H9 (cell line): ENCODE measurements around the gene FHL1. TPM values are rescaled to one million over a fixed set of nuclear protein-coding genes. Genes with fewer than 3 reads are reported as not detected.

Experiments
- DNase-seq: peaks from one replicate; pipeline ENCODE4 v3.0.0-alpha.2; 2017
- H2AFZ ChIP-seq: one replicate; pipeline ENCODE4 v1.6.1; 2013; ENCODE audit warnings: mild to moderate bottlenecking, low read length, control low read depth, moderate library complexity
- H2AK5ac ChIP-seq: 2 replicates; pipeline ENCODE4 v1.6.1; 2013; ENCODE audit warnings: low read length, control low read depth, mixed read lengths; ENCODE audit not compliant: insufficient read length
- H2BK120ac ChIP-seq: one replicate; pipeline ENCODE4 v1.6.1; 2013; ENCODE audit warnings: low read depth, mild to moderate bottlenecking, low read length, control low read depth, inconsistent platforms; ENCODE audit not compliant: poor library complexity, severe bottlenecking
- H2BK12ac ChIP-seq: 2 replicates; pipeline ENCODE4 v1.6.1; 2013; ENCODE audit warnings: low read length, control low read depth, mixed read lengths, low read depth; ENCODE audit not compliant: insufficient read length
- H2BK15ac ChIP-seq: 2 replicates; pipeline ENCODE4 v1.6.1; 2013; ENCODE audit warnings: low read depth, low read length, control low read depth
- H2BK20ac ChIP-seq: one replicate; pipeline ENCODE4 v1.6.1; 2013; ENCODE audit warnings: low read depth, mild to moderate bottlenecking, low read length, control low read depth, inconsistent platforms; ENCODE audit not compliant: poor library complexity, severe bottlenecking
- H2BK5ac ChIP-seq: 2 replicates; pipeline ENCODE4 v1.6.1; 2013; ENCODE audit warnings: low read length, control low read depth, mixed read lengths; ENCODE audit not compliant: insufficient read length
- H3K14ac ChIP-seq: 2 replicates; pipeline ENCODE4 v1.6.1; 2013; ENCODE audit warnings: low read length, control low read depth; ENCODE audit not compliant: insufficient read depth
- H3K18ac ChIP-seq: 2 replicates; pipeline ENCODE4 v1.6.1; 2013; ENCODE audit warnings: low read depth, mild to moderate bottlenecking, mixed read lengths, low read length, control low read depth; ENCODE audit not compliant: insufficient read length
- H3K23ac ChIP-seq: 2 replicates; pipeline ENCODE4 v1.6.1; 2013; ENCODE audit warnings: low read length, control low read depth, mixed read lengths, low read depth; ENCODE audit not compliant: insufficient read length
- H3K23me2 ChIP-seq: 2 replicates; pipeline ENCODE4 v1.6.1; 2013; ENCODE audit warnings: low read depth, mild to moderate bottlenecking, mixed read lengths, low read length, control low read depth; ENCODE audit not compliant: insufficient read length, poor library complexity, severe bottlenecking
- H3K27ac ChIP-seq: 2 replicates; pipeline ENCODE4 v1.5.1; 2013; ENCODE audit warnings: low read length, control low read depth, mixed read lengths, low read depth; ENCODE audit not compliant: insufficient read length
- H3K27me3 ChIP-seq: 2 replicates; pipeline ENCODE4 v1.6.1; 2013; ENCODE audit warnings: low read length, control low read depth, inconsistent platforms; ENCODE audit not compliant: insufficient read depth
- H3K4ac ChIP-seq: 2 replicates; pipeline ENCODE4 v1.6.1; 2013; ENCODE audit warnings: low read depth, mild to moderate bottlenecking, control low read depth, inconsistent platforms, low read length, moderate library complexity
- H3K4me1 ChIP-seq: 2 replicates; pipeline ENCODE4 v1.6.1; 2013; ENCODE audit warnings: low read length, control low read depth, inconsistent platforms; ENCODE audit not compliant: insufficient read depth
- H3K4me2 ChIP-seq: 2 replicates; pipeline ENCODE4 v1.6.1; 2013; ENCODE audit warnings: low read length, control low read depth, mixed read lengths; ENCODE audit not compliant: insufficient read length, insufficient read depth
- H3K56ac ChIP-seq: 2 replicates; pipeline ENCODE4 v1.6.1; 2013; ENCODE audit warnings: low read depth, mild to moderate bottlenecking, mixed read lengths, low read length, control low read depth; ENCODE audit not compliant: insufficient read length
- H3K79me1 ChIP-seq: 2 replicates; pipeline ENCODE4 v1.6.1; 2013; ENCODE audit warnings: low read depth, mild to moderate bottlenecking, moderate library complexity, low read length, control low read depth, inconsistent platforms; ENCODE audit not compliant: insufficient read depth, poor library complexity, severe bottlenecking
- H3K79me2 ChIP-seq: 2 replicates; pipeline ENCODE4 v1.6.1; 2013; ENCODE audit warnings: low read length, control low read depth, inconsistent platforms; ENCODE audit not compliant: insufficient read depth
- H3K9ac ChIP-seq: 2 replicates; pipeline ENCODE4 v1.6.1; 2013; ENCODE audit warnings: low read length, control low read depth, mixed read lengths; ENCODE audit not compliant: insufficient read length; ENCODE audit errors: extremely low read depth
- H3K9me3 ChIP-seq: one replicate; pipeline ENCODE4 v1.6.1; 2013; ENCODE audit warnings: low read depth, low read length, inconsistent platforms; ENCODE audit not compliant: control insufficient read depth
- H3T11ph ChIP-seq: one replicate; pipeline ENCODE4 v1.6.1; 2013; ENCODE audit warnings: mild to moderate bottlenecking, low read length, control low read depth, inconsistent platforms
- H4K20me1 ChIP-seq: one replicate; pipeline ENCODE4 v1.6.1; 2013; ENCODE audit not compliant: control insufficient read depth, insufficient read length, insufficient read depth
- H4K5ac ChIP-seq: 2 replicates; pipeline ENCODE4 v1.6.1; 2013; ENCODE audit warnings: low read depth, mild to moderate bottlenecking, mixed read lengths, low read length, control low read depth; ENCODE audit not compliant: insufficient read length
- H4K8ac ChIP-seq: replicated peaks from 2 replicates; pipeline ENCODE4 v1.6.1; 2013; ENCODE audit warnings: low read length, control low read depth, mixed read lengths, low read depth; ENCODE audit not compliant: insufficient read length
- H4K91ac ChIP-seq: 2 replicates; pipeline ENCODE4 v1.6.1; 2013; ENCODE audit warnings: low read depth, mild to moderate bottlenecking, moderate library complexity, mixed read lengths, low read length, control low read depth; ENCODE audit not compliant: insufficient read length
- H3K27ac Mint-ChIP-seq, 3 experiments: 2 replicates in 2 of 3; 3 replicates in 1 of 3; pipeline ENCODE4 v1.8.0; 2020 to 2021; ENCODE audit warnings: mixed read lengths in 3 of 3, mild to moderate bottlenecking in 1 of 3, moderate library complexity in 1 of 3
- H3K27me3 Mint-ChIP-seq: 2 replicates; pipeline ENCODE4 v1.8.0; 2021; ENCODE audit warnings: low read depth, mild to moderate bottlenecking, moderate library complexity, mixed read lengths
- H3K36me3 Mint-ChIP-seq, 3 experiments: 2 replicates in 2 of 3; 3 replicates in 1 of 3; pipeline ENCODE4 v1.8.0; 2020 to 2021; ENCODE audit warnings: low read depth in 3 of 3, mixed read lengths in 3 of 3; ENCODE audit not compliant: insufficient read depth in 1 of 3
- H3K4me1 Mint-ChIP-seq, 2 experiments: 2 replicates each; pipeline ENCODE4 v1.8.0; 2020; ENCODE audit warnings: mixed read lengths in 2 of 2
- H3K4me3 Mint-ChIP-seq, 2 experiments: 2 replicates in 1 of 2; 3 replicates in 1 of 2; pipeline ENCODE4 v1.8.0; 2020 to 2021; ENCODE audit warnings: mild to moderate bottlenecking in 2 of 2, mixed read lengths in 2 of 2, moderate library complexity in 1 of 2
- H3K9me3 Mint-ChIP-seq, 2 experiments: 2 replicates in 1 of 2; 3 replicates in 1 of 2; pipeline ENCODE4 v1.8.0; 2020; ENCODE audit warnings: mild to moderate bottlenecking in 2 of 2, mixed read lengths in 2 of 2, moderate library complexity in 1 of 2
- WGBS: extraction: QIAGEN DNeasy Blood & Tissue Kit; methylation state at CpG from one replicate; pipeline ENCODE4 v1.1.7; 2013; ENCODE audit warnings: missing lambda C conversion rate, low lambda C conversion rate, mixed read lengths; ENCODE audit not compliant: insufficient read length; ENCODE audit errors: extremely low coverage; 5-methylcytosine and 5-hydroxymethylcytosine counted together
- total RNA-seq: library from RNA; stranded (reverse); gene quantifications from 2 replicates; pipeline ENCODE4 v1.2.1, GENCODE V29; 2021
- TF ChIP-seq, protein P1 (sequence below): fragments of 200-600 bp; sonication (generic); conservative IDR thresholded peaks from 3 replicates; pipeline ENCODE4 v1.8.0; 2021; ENCODE audit warnings: antibody characterized with exemption, mild to moderate bottlenecking

The FHL1 gene
- total RNA-seq, 1 experiment from 2014 or later, result 20.0 TPM

DNA sequence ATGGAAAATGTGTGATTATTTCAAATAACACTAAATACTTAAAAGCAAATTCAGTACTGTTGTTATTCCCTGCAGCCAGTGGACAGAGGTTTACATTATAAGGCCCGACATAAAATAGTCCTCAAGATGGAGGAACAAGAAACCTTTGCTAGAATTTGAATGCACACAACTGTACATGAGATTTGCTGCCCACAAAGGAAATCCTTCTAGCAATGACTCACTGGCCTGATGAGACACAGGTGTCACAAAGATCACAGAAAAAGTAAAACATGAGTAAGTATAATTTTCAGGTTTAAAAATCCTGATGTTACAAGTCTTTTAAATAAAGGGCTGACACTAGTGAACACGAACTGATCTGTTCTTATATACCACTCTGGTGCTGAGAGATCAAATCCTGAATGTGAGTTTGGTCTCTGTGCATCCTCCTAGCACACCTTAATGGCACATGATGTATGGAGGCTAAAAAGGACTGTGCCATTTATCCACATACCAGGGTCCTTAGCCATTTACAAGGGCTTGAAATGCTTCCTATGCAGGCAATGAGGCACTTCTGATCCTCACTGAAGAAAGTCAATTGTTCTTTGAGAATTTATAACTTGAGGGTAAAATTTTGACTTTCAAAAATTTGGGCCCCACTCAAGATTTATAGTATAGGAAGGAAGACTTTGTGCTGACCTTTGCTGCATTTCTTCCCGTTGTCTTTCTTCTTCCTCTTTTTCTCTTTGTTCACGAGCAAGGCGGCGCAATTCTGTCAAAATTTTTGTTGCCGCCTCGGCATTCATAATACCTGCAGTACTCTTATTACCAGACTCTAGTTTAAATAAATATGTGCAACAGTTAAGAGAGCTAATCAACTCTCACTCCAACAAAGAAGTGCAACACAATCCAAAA is 80.9 kb downstream of the FHL1 start:
- Histone ChIP-seq H4K5ac (no peak overlapping the region), H4K20me1 (no peaks in the 10 kb centered on the region), H2BK120ac (no peak overlapping the region), H3K27ac (no peak overlapping the region), H3K9ac (no peak overlapping the region), H2BK20ac (no peak overlapping the region), H2BK5ac (no peak overlapping the region), H3K79me1 (no peaks in the 10 kb centered on the region), H3K79me2 (no peaks in the 10 kb centered on the region), H3K56ac (no peak overlapping the region), H3K23me2 (no peaks in the 10 kb centered on the region), H2AK5ac (no peak overlapping the region), H3K4ac (no peak overlapping the region), H3T11ph (no peak overlapping the region), H2AFZ (no peak overlapping the region), H3K9me3 (peaks cover 29% of the 10 kb centered on the region), H2BK15ac (no peak overlapping the region), H3K14ac (no peak overlapping the region), H4K91ac (no peak overlapping the region), H3K4me2 (no peak overlapping the region), H3K27me3 (no peaks in the 10 kb centered on the region), H3K18ac (no peak overlapping the region), H4K8ac (no peak overlapping the region), H2BK12ac (no peak overlapping the region), H3K23ac (no peak overlapping the region), H3K4me1 (no peaks in the 10 kb centered on the region)
- H3K36me3 Mint-ChIP-seq, result peaks cover 24 to 68% (median 62%) of the 10 kb centered on the region in 3 experiments
- TF ChIP-seq, protein P1, sequence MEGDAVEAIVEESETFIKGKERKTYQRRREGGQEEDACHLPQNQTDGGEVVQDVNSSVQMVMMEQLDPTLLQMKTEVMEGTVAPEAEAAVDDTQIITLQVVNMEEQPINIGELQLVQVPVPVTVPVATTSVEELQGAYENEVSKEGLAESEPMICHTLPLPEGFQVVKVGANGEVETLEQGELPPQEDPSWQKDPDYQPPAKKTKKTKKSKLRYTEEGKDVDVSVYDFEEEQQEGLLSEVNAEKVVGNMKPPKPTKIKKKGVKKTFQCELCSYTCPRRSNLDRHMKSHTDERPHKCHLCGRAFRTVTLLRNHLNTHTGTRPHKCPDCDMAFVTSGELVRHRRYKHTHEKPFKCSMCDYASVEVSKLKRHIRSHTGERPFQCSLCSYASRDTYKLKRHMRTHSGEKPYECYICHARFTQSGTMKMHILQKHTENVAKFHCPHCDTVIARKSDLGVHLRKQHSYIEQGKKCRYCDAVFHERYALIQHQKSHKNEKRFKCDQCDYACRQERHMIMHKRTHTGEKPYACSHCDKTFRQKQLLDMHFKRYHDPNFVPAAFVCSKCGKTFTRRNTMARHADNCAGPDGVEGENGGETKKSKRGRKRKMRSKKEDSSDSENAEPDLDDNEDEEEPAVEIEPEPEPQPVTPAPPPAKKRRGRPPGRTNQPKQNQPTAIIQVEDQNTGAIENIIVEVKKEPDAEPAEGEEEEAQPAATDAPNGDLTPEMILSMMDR, result no peak
- H3K4me3 Mint-ChIP-seq, result no peak overlapping the region
- H3K27ac Mint-ChIP-seq, result no peak overlapping the region
- DNase-seq, result no peak
- no peaks in the 10 kb centered on the region for H3K27me3 Mint-ChIP-seq
- H3K4me1 Mint-ChIP-seq, result peaks cover 0 to 4% of the 10 kb centered on the region in 2 experiments; a peak in 1 of 4 replicates
- no CpG with 5 or more reads among the region's 8 CpGs for WGBS
- peaks cover 49 to 64% of the 10 kb centered on the region in 2 experiments for H3K9me3 Mint-ChIP-seq
